Tongue (tissue), 2 donors: ENCODE measurements around the gene HEXB. TPM values are rescaled to one million over a fixed set of nuclear protein-coding genes. Genes with fewer than 3 reads are reported as not detected.
A peak's percentile ranks its signal among the peaks of the same experiment; 100 is the strongest.

ENCODE experiments used
- DNase-seq: peaks from one replicate; pipeline ENCODE4 v3.0.0-alpha.2; 2015
- total RNA-seq: library from RNA; depleted of rRNA; stranded (reverse); fragments of >200 nt; gene quantifications from one replicate; pipeline ENCODE4 v1.2.3, GENCODE V29; 2014

HEXB gene
- 85.4 TPM for total RNA-seq

GRCh38 chr5:74684900-74685851 is at the start of gene HEXB:
HEXB (plus strand) TSS chr5:74685233; CDS start chr5:74685261, 28 bp downstream.
- peak; percentile 88 for DNase-seq

- no peak for DNase-seq
Observed at GRCh38 chr5:74636149-74636548, 48.9 kb upstream of the HEXB start.

- DNase-seq: no peak
Observed at GRCh38 chr5:74636552-74636951, 48.5 kb upstream of the HEXB start.

- DNase-seq: peak; percentile 54
Observed at GRCh38 chr5:74638544-74638969, 46.5 kb upstream of the HEXB start.

- peak; percentile 65 for DNase-seq
Observed at GRCh38 chr5:74638970-74639806, 45.8 kb upstream of the HEXB start.

- peak; percentile 46 for DNase-seq
Observed at GRCh38 chr5:74639807-74640449, 45.1 kb upstream of the HEXB start.

GRCh38 chr5:74640450-74640953 is 44.5 kb upstream of the HEXB start, which contains the start of gene ENC1:
ENC1 (minus strand) TSS chr5:74640728; CDS start chr5:74636485, 4,243 bp downstream.
- DNase-seq: peak; percentile 98

- DNase-seq: peak; percentile 87
Observed at GRCh38 chr5:74640954-74641734, 43.9 kb upstream of the HEXB start.

- DNase-seq: peak; percentile 93
Observed at GRCh38 chr5:74641735-74642542, 43.1 kb upstream of the HEXB start.

- no peak for DNase-seq
Observed at GRCh38 chr5:74642543-74642863, 42.5 kb upstream of the HEXB start.

- no peak for DNase-seq
Observed at GRCh38 chr5:74643111-74643562, 41.9 kb upstream of the HEXB start.

GRCh38 chr5:74647096-74647495 is 37.9 kb upstream of the HEXB start:
- no peak for DNase-seq

GRCh38 chr5:74648835-74649293 is 36.2 kb upstream of the HEXB start:
- DNase-seq: peak; percentile 86

- DNase-seq: no peak
Observed at GRCh38 chr5:74649421-74649973, 35.5 kb upstream of the HEXB start.

GRCh38 chr5:74651710-74652109 is 33.3 kb upstream of the HEXB start:
- DNase-seq: no peak

- no peak for DNase-seq
Observed at GRCh38 chr5:74652576-74652975, 32.5 kb upstream of the HEXB start.

- DNase-seq: no peak
Observed at GRCh38 chr5:74653991-74654390, 31.0 kb upstream of the HEXB start.

- no peak for DNase-seq
Observed at GRCh38 chr5:74655206-74655605, 29.8 kb upstream of the HEXB start.

GRCh38 chr5:74655716-74656115 is 29.3 kb upstream of the HEXB start:
- no peak for DNase-seq

GRCh38 chr5:74657165-74657564 is 27.9 kb upstream of the HEXB start:
- no peak for DNase-seq
